ENCODE measurements around the gene ATP6V0E1.

GRCh38 chr5:172983542-172984243 lies at the start of gene ATP6V0E1:
- TF ChIP-seq TAF1 (IDR thresholded peaks at IDR 0.05; ENCODE audit: borderline replicate concordance, insufficient read depth, low read length) (peak; percentile 69; the same call in 1 of the 2 replicates), SIN3A (IDR thresholded peaks at IDR 0.05; ENCODE audit: borderline replicate concordance, insufficient read depth, low read length) (no peak)
